OCI-LY3 (cell line): ENCODE measurements around the gene SRRM4.

ENCODE experiments used
- H2AFZ ChIP-seq: fragments of 200-600, 300-600 bp; shearing (Covaris generic); 2 replicates; pipeline ENCODE4 v1.6.0; 2014; ENCODE audit warnings: antibody characterized with exemption, low read depth, low read length
- H3K27ac ChIP-seq: fragments of 200-600, 300-600 bp; sonication (generic); 2 replicates; pipeline ENCODE4 v1.5.1; 2014; ENCODE audit warnings: mild to moderate bottlenecking, low read length, moderate library complexity, mixed read lengths
- H3K27me3 ChIP-seq: fragments of 200-600, 300-600 bp; sonication (generic); 2 replicates; pipeline ENCODE4 v1.6.1; 2014; ENCODE audit warnings: low read depth, low read length, mixed read lengths
- H3K36me3 ChIP-seq: fragments of 200-600, 300-600 bp; sonication (generic); replicated peaks from 2 replicates; pipeline ENCODE3; 2014; ENCODE audit warnings: low read depth, low read length, mixed read lengths
- H3K4me1 ChIP-seq: fragments of 300-600, 200-600 bp; sonication (generic); 2 replicates; pipeline ENCODE4 v1.6.1; 2014; ENCODE audit warnings: low read length, mixed read lengths
- H3K4me2 ChIP-seq: fragments of 200-600, 300-600 bp; sonication (generic); 2 replicates; pipeline ENCODE4 v1.6.1; 2014; ENCODE audit warnings: low read length, mixed read lengths
- H3K4me3 ChIP-seq: fragments of 300-600, 200-600 bp; sonication (generic); 2 replicates; pipeline ENCODE4 v1.5.1; 2014; ENCODE audit warnings: antibody characterized with exemption, mild to moderate bottlenecking, low read length, moderate library complexity
- H3K79me2 ChIP-seq: fragments of 300-600, 200-600 bp; shearing (Covaris generic); 2 replicates; pipeline ENCODE4 v1.6.1; 2014; ENCODE audit warnings: mild to moderate bottlenecking, low read length, mixed read lengths
- H3K9ac ChIP-seq: fragments of 300-600, 200-600 bp; shearing (Covaris generic); 2 replicates; pipeline ENCODE4 v1.6.0; 2014; ENCODE audit warnings: mild to moderate bottlenecking, low read length, moderate library complexity
- H3K9me3 ChIP-seq: fragments of 200-600, 300-600 bp; shearing (Covaris generic); 2 replicates; pipeline ENCODE4 v1.6.1; 2014; ENCODE audit warnings: low read length, mixed read lengths; ENCODE audit not compliant: insufficient read depth
- H4K20me1 ChIP-seq: fragments of 200-600, 300-600 bp; sonication (generic); 2 replicates; pipeline ENCODE4 v1.6.1; 2016; ENCODE audit warnings: low read length, mixed read lengths; ENCODE audit not compliant: insufficient read depth
- EZH2phosphoT487 ChIP-seq: fragments of 200-600 bp; shearing (Covaris generic); IDR thresholded peaks from 2 replicates; pipeline ENCODE4 v1.6.1; 2018; ENCODE audit warnings: antibody characterized with exemption, mixed run types, low read depth
- TF ChIP-seq, protein P1 (sequence below): fragments of 200-600, 300-600 bp; sonication (generic); IDR thresholded peaks from 2 replicates; pipeline ENCODE4 v1.5.1; 2014; ENCODE audit warnings: antibody characterized with exemption, low read length, low read depth

SRRM4 gene

GRCh38 chr12:119122751-119123150 lies 141.4 kb downstream of the SRRM4 start:
- Histone ChIP-seq H2AFZ (no peak overlapping the region), H4K20me1 (no peaks in the 10 kb centered on the region), H3K9ac (no peak overlapping the region), H3K36me3 (no peaks in the 10 kb centered on the region), H3K27me3 (no peaks in the 10 kb centered on the region), H3K4me3 (no peak overlapping the region), H3K4me1 (no peaks in the 10 kb centered on the region), H3K4me2 (no peak overlapping the region), H3K27ac (no peak overlapping the region), H3K79me2 (no peaks in the 10 kb centered on the region), H3K9me3 (no peaks in the 10 kb centered on the region)
- TF ChIP-seq EZH2phosphoT487, result no peak
- TF ChIP-seq, protein P1, sequence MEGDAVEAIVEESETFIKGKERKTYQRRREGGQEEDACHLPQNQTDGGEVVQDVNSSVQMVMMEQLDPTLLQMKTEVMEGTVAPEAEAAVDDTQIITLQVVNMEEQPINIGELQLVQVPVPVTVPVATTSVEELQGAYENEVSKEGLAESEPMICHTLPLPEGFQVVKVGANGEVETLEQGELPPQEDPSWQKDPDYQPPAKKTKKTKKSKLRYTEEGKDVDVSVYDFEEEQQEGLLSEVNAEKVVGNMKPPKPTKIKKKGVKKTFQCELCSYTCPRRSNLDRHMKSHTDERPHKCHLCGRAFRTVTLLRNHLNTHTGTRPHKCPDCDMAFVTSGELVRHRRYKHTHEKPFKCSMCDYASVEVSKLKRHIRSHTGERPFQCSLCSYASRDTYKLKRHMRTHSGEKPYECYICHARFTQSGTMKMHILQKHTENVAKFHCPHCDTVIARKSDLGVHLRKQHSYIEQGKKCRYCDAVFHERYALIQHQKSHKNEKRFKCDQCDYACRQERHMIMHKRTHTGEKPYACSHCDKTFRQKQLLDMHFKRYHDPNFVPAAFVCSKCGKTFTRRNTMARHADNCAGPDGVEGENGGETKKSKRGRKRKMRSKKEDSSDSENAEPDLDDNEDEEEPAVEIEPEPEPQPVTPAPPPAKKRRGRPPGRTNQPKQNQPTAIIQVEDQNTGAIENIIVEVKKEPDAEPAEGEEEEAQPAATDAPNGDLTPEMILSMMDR, result no peak

GRCh38 chr12:119128527-119128926 lies 147.2 kb downstream of the SRRM4 start:
- Histone ChIP-seq H3K4me3 (no peak overlapping the region), H3K79me2 (no peaks in the 10 kb centered on the region), H2AFZ (no peak overlapping the region), H3K9me3 (no peaks in the 10 kb centered on the region), H4K20me1 (no peaks in the 10 kb centered on the region), H3K4me1 (no peaks in the 10 kb centered on the region), H3K36me3 (no peaks in the 10 kb centered on the region), H3K27ac (no peak overlapping the region), H3K9ac (no peak overlapping the region), H3K4me2 (no peak overlapping the region), H3K27me3 (no peaks in the 10 kb centered on the region)
- no peak for TF ChIP-seq EZH2phosphoT487
- TF ChIP-seq, protein P1, result no peak

DNA sequence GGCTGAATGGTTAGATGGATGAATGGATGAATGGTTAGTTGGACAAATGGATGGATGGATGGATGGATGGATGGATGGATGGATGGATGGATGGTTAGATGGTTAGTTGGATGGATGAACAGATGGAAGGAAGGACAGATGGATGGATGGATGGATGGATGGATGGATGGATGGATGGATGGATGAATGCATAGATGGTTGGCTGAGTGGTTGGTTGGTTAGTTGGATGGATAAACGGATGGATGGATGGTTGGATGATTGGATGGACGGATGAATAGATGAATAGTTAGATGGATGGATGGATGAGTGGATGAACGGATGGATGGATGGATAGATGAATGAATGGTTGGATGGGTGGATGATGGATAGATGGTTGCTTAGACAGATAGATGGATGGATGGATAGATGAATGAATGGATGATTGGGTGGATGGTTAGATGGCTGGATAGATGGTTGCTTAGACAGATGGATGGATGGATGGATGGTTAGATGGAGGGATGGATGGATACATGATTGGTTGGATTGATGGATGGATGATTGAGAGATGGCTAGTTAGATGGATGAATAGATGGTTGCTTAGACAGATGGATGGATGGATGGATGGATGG lies 148.6 kb downstream of the SRRM4 start:
- H2AFZ ChIP-seq, result no peak overlapping the region
- no peaks in the 10 kb centered on the region for H3K4me1 ChIP-seq
- H3K9me3 ChIP-seq, result no peaks in the 10 kb centered on the region
- H3K4me3 ChIP-seq, result no peak overlapping the region
- no peaks in the 10 kb centered on the region for H3K27me3 ChIP-seq
- no peaks in the 10 kb centered on the region for H4K20me1 ChIP-seq
- no peak overlapping the region for H3K27ac ChIP-seq
- no peaks in the 10 kb centered on the region for H3K36me3 ChIP-seq
- TF ChIP-seq, protein P1, result no peak
- no peak for TF ChIP-seq EZH2phosphoT487
- H3K9ac ChIP-seq, result no peak overlapping the region
- H3K4me2 ChIP-seq, result no peak overlapping the region
- H3K79me2 ChIP-seq, result no peaks in the 10 kb centered on the region

DNA sequence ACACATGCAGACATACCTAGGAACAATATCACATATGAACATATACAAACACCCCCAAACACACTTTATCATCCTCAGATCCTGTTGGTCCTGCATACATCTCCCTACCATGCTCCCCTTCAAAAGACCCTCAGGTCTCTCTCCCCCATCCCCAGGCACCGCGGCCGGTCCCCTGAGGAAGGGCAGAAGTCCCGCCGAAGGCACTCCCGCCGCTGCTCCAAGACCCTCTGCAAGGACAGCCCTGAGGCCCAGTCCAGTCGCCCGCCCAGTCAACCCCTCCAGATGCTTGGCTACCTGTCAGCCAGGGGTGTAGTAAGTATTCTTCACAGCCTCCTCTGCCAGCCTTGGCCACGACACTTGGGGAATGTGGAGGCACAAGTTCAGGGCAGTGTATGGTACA lies 149.2 kb downstream of the SRRM4 start:
- Histone ChIP-seq H3K36me3 (no peaks in the 10 kb centered on the region), H3K9me3 (no peaks in the 10 kb centered on the region), H3K9ac (no peak overlapping the region)

More for the DNA sequence above, 149.2 kb downstream of the SRRM4 start:
- no peaks in the 10 kb centered on the region for H3K79me2 ChIP-seq
- no peaks in the 10 kb centered on the region for H3K27me3 ChIP-seq
- H3K4me3 ChIP-seq, result no peak overlapping the region
- H3K4me1 ChIP-seq, result no peaks in the 10 kb centered on the region
- H2AFZ ChIP-seq, result no peak overlapping the region
- H4K20me1 ChIP-seq, result no peaks in the 10 kb centered on the region
- no peak for TF ChIP-seq EZH2phosphoT487
- TF ChIP-seq, protein P1, result no peak
- no peak overlapping the region for H3K27ac ChIP-seq
- H3K4me2 ChIP-seq, result no peak overlapping the region
